ENCODE measurements around the gene CYP27B1.
"Not testable (repeated sequence)": the region's sequence is repeated elsewhere in the genome, so short reads cannot be mapped to it uniquely, and the experiment has no call there.

CYP27B1 gene

GRCh38 chr12:57774634-57775033 is 7.8 kb upstream of the CYP27B1 start:
- H3K4me3 ChIP-seq (ENCODE audit: low read depth in 1 of 2, low read length in 2 of 2); H3K9ac ChIP-seq (ENCODE audit: low read length); H3K27ac ChIP-seq (ENCODE audit: low read depth, low read length); H3K27me3 ChIP-seq (ENCODE audit: control insufficient read depth in 1 of 2, insufficient read depth in 2 of 2, low read length in 2 of 2); H3K4me1 ChIP-seq (ENCODE audit: insufficient read depth, low read length); H3K36me3 ChIP-seq (ENCODE audit: insufficient read depth, low read length); H3K9me3 ChIP-seq (ENCODE audit: low read length): not testable (repeated sequence)

GRCh38 chr12:57772429-57773322 is 5.8 kb upstream of the CYP27B1 start, which contains the start of gene EEF1AKMT3:
TSS of gene EEF1AKMT3 (plus strand) at chr12:57772614. CDS start at chr12:57772725, 111 bp downstream.
- Histone ChIP-seq H3K9me3 (ENCODE audit: low read length) (no peaks in the 10 kb centered on the region), H3K4me3 (ENCODE audit: low read depth in 1 of 2, low read length in 2 of 2) (peak within 1 kb of the TSS; percentile 72 to 82), H3K4me1 (ENCODE audit: insufficient read depth, low read length) (peaks cover 5% of the 10 kb centered on the region), H3K27me3 (ENCODE audit: control insufficient read depth in 1 of 2, insufficient read depth in 2 of 2, low read length in 2 of 2) (no peaks in the 10 kb centered on the region), H3K36me3 (ENCODE audit: insufficient read depth, low read length) (peaks cover 9% of the 10 kb centered on the region), H3K9ac (ENCODE audit: low read length) (peak within 1 kb of the TSS; percentile 55), H3K27ac (ENCODE audit: low read depth, low read length) (peak within 1 kb of the TSS; percentile 95)

GRCh38 chr12:57771873-57772428 is 5.1 kb upstream of the CYP27B1 start, which contains the start of gene METTL1:
TSS of gene METTL1 (minus strand) at chr12:57772105. CDS start at chr12:57772083, 22 bp downstream.
- H3K36me3 ChIP-seq (ENCODE audit: insufficient read depth, low read length), result peaks cover 9% of the 10 kb centered on the region
- H3K9me3 ChIP-seq (ENCODE audit: low read length), result no peaks in the 10 kb centered on the region
- H3K4me1 ChIP-seq (ENCODE audit: insufficient read depth, low read length), result peaks cover 7% of the 10 kb centered on the region
- H3K9ac ChIP-seq (ENCODE audit: low read length), result peak within 1 kb of the TSS; percentile 55
- H3K27ac ChIP-seq (ENCODE audit: low read depth, low read length), result peak within 1 kb of the TSS; percentile 95
- no peaks in the 10 kb centered on the region for H3K27me3 ChIP-seq (ENCODE audit: control insufficient read depth in 1 of 2, insufficient read depth in 2 of 2, low read length in 2 of 2)
- peak within 1 kb of the TSS; percentile 72 to 82 for H3K4me3 ChIP-seq (ENCODE audit: low read depth in 1 of 2, low read length in 2 of 2)

GRCh38 chr12:57771236-57771872 is 4.5 kb upstream of the CYP27B1 start:
- H3K36me3 ChIP-seq (ENCODE audit: insufficient read depth, low read length), result peaks cover 9% of the 10 kb centered on the region
- H3K9ac ChIP-seq (ENCODE audit: low read length), result peak overlapping the region; percentile 8
- peaks cover 13% of the 10 kb centered on the region for H3K4me1 ChIP-seq (ENCODE audit: insufficient read depth, low read length)
- peaks cover 0 to under 1% of the 10 kb centered on the region in 2 donors for H3K27me3 ChIP-seq (ENCODE audit: control insufficient read depth in 1 of 2, insufficient read depth in 2 of 2, low read length in 2 of 2)
- no peaks in the 10 kb centered on the region for H3K9me3 ChIP-seq (ENCODE audit: low read length)
- H3K4me3 ChIP-seq (ENCODE audit: low read depth in 1 of 2, low read length in 2 of 2), result peak overlapping the region; percentile 72 to 82
- peak overlapping the region; percentile 95 for H3K27ac ChIP-seq (ENCODE audit: low read depth, low read length)

- Histone ChIP-seq H3K9ac (ENCODE audit: low read length) (no peak overlapping the region), H3K27me3 (ENCODE audit: control insufficient read depth in 1 of 2, insufficient read depth in 2 of 2, low read length in 2 of 2) (peaks cover 4 to 6% of the 10 kb centered on the region in 2 donors), H3K27ac (ENCODE audit: low read depth, low read length) (no peak overlapping the region), H3K36me3 (ENCODE audit: insufficient read depth, low read length) (peaks cover 5% of the 10 kb centered on the region), H3K4me1 (ENCODE audit: insufficient read depth, low read length) (peaks cover 19% of the 10 kb centered on the region), H3K9me3 (ENCODE audit: low read length) (no peaks in the 10 kb centered on the region), H3K4me3 (ENCODE audit: low read depth in 1 of 2, low read length in 2 of 2) (no peak overlapping the region)
These were observed 3.9 kb upstream of the CYP27B1 start for GRCh38 chr12:57770734-57771133.

- no peaks in the 10 kb centered on the region for H3K9me3 ChIP-seq (ENCODE audit: low read length)
- no peak overlapping the region for H3K9ac ChIP-seq (ENCODE audit: low read length)
- no peak overlapping the region for H3K4me3 ChIP-seq (ENCODE audit: low read depth in 1 of 2, low read length in 2 of 2)
- H3K4me1 ChIP-seq (ENCODE audit: insufficient read depth, low read length), result peaks cover 31% of the 10 kb centered on the region
- no peak overlapping the region for H3K27ac ChIP-seq (ENCODE audit: low read depth, low read length)
- H3K36me3 ChIP-seq (ENCODE audit: insufficient read depth, low read length), result peaks cover 5% of the 10 kb centered on the region
- peaks cover 16 to 17% of the 10 kb centered on the region in 2 donors for H3K27me3 ChIP-seq (ENCODE audit: control insufficient read depth in 1 of 2, insufficient read depth in 2 of 2, low read length in 2 of 2)
These were observed 2.7 kb upstream of the CYP27B1 start for GRCh38 chr12:57769594-57769993.

- H3K4me1 ChIP-seq (ENCODE audit: insufficient read depth, low read length), result peaks cover 29% of the 10 kb centered on the region
- peaks cover 33 to 34% of the 10 kb centered on the region in 2 donors for H3K27me3 ChIP-seq (ENCODE audit: control insufficient read depth in 1 of 2, insufficient read depth in 2 of 2, low read length in 2 of 2)
These were observed 998 bp upstream of the CYP27B1 start for GRCh38 chr12:57767876-57768275.

GRCh38 chr12:57767305-57767698 is 424 bp upstream of the CYP27B1 start:
- Histone ChIP-seq H3K4me3 (ENCODE audit: low read depth in 1 of 2, low read length in 2 of 2) (no peak overlapping the region), H3K27me3 (ENCODE audit: control insufficient read depth in 1 of 2, insufficient read depth in 2 of 2, low read length in 2 of 2) (peaks cover 38 to 39% of the 10 kb centered on the region in 2 donors), H3K27ac (ENCODE audit: low read depth, low read length) (no peak overlapping the region), H3K36me3 (ENCODE audit: insufficient read depth, low read length) (peaks cover 5% of the 10 kb centered on the region), H3K4me1 (ENCODE audit: insufficient read depth, low read length) (peaks cover 29% of the 10 kb centered on the region), H3K9me3 (ENCODE audit: low read length) (no peaks in the 10 kb centered on the region), H3K9ac (ENCODE audit: low read length) (no peak overlapping the region)

More at GRCh38 chr12:57767876-57768275, 998 bp upstream of the CYP27B1 start:
- Histone ChIP-seq H3K27ac (ENCODE audit: low read depth, low read length) (no peak overlapping the region), H3K9ac (ENCODE audit: low read length) (no peak overlapping the region), H3K9me3 (ENCODE audit: low read length) (no peaks in the 10 kb centered on the region), H3K4me3 (ENCODE audit: low read depth in 1 of 2, low read length in 2 of 2) (no peak overlapping the region), H3K36me3 (ENCODE audit: insufficient read depth, low read length) (peaks cover 5% of the 10 kb centered on the region)

GRCh38 chr12:57765698-57766463 is 997 bp downstream of the CYP27B1 start:
- peaks cover 29% of the 10 kb centered on the region for H3K4me1 ChIP-seq (ENCODE audit: insufficient read depth, low read length)
- H3K9ac ChIP-seq (ENCODE audit: low read length), result no peak overlapping the region
- H3K27ac ChIP-seq (ENCODE audit: low read depth, low read length), result no peak overlapping the region
- peak overlapping the region; percentile 15 to 46 for H3K4me3 ChIP-seq (ENCODE audit: low read depth in 1 of 2, low read length in 2 of 2)
- no peaks in the 10 kb centered on the region for H3K9me3 ChIP-seq (ENCODE audit: low read length)
- peaks cover 5% of the 10 kb centered on the region for H3K36me3 ChIP-seq (ENCODE audit: insufficient read depth, low read length)
- H3K27me3 ChIP-seq (ENCODE audit: control insufficient read depth in 1 of 2, insufficient read depth in 2 of 2, low read length in 2 of 2), result peaks cover 40 to 48% of the 10 kb centered on the region in 2 donors

- Histone ChIP-seq H3K9me3 (ENCODE audit: low read length) (no peaks in the 10 kb centered on the region), H3K4me1 (ENCODE audit: insufficient read depth, low read length) (peaks cover 29% of the 10 kb centered on the region), H3K36me3 (ENCODE audit: insufficient read depth, low read length) (peaks cover 5% of the 10 kb centered on the region), H3K27me3 (ENCODE audit: control insufficient read depth in 1 of 2, insufficient read depth in 2 of 2, low read length in 2 of 2) (peaks cover 40 to 52% of the 10 kb centered on the region in 2 donors), H3K4me3 (ENCODE audit: low read depth in 1 of 2, low read length in 2 of 2) (peak overlapping the region; percentile 1 to 46), H3K27ac (ENCODE audit: low read depth, low read length) (no peak overlapping the region), H3K9ac (ENCODE audit: low read length) (no peak overlapping the region)
These were observed 1.7 kb downstream of the CYP27B1 start for GRCh38 chr12:57765003-57765697.

Data from muscle layer of colon (tissue), 2 donors.